Renal cortical epithelial cell (primary cell): ENCODE measurements around the gene PLXNA2. TPM values are rescaled to one million over a fixed set of nuclear protein-coding genes. Genes with fewer than 3 reads are reported as not detected.

ENCODE experiments used
- DNase-seq: peaks from one replicate; pipeline ENCODE4 v3.0.0-alpha.2; 2011; ENCODE audit warnings: low read depth
- total RNA-seq: library from RNA; depleted of rRNA; stranded (reverse); fragments of >200 nt; gene quantifications from 2 replicates; pipeline ENCODE4 v1.2.3, GENCODE V29; 2014

The PLXNA2 gene
- total RNA-seq, 1 donor from 2014 or later: 5.8 TPM

- no peak for DNase-seq
These were observed 3.4 kb downstream of the PLXNA2 start for GRCh38 chr1:208240662-208241355.

- peak; percentile 69 for DNase-seq
These were observed 4.5 kb downstream of the PLXNA2 start for GRCh38 chr1:208239473-208240381.

DNA sequence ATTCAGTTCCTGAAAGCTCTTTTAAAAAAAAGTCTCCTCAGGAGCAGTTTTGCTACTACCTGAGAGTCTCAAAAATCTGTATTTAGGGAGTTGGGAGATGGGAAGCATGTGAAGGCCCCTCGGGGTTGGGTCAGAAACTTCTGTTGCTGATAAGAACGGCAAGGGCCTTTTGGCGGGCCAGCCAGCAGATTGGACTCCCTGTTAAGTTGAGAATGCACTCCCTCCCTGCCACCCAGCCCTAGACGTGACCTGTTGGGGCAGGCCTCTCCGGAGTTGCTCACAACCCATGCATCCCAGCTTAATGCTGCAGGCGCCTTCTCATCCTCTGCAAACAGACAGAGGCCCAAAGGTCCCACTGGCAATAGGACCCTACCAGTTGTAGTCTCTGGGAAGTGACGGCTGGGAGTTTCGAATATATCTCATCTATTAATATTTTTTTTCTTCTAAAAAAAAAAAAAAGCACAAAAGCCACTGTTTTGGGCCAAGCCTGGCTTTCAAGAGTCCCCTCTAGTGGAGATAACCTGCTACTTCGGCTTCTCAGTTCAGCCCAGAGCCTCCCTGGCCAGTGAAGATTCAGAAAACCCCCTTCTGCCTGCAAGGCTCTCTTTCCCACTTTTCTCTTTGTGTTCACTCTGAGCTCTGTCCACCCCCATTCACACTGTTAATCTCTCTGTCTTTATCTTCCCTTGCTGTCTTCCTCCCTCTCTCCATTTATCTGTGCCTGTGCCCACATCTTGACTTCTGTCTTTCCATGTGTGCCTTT, 5.3 kb downstream of the PLXNA2 start:
- no peak for DNase-seq

- peak; percentile 27 for DNase-seq
These were observed 6.9 kb downstream of the PLXNA2 start for GRCh38 chr1:208237241-208237640.

DNA sequence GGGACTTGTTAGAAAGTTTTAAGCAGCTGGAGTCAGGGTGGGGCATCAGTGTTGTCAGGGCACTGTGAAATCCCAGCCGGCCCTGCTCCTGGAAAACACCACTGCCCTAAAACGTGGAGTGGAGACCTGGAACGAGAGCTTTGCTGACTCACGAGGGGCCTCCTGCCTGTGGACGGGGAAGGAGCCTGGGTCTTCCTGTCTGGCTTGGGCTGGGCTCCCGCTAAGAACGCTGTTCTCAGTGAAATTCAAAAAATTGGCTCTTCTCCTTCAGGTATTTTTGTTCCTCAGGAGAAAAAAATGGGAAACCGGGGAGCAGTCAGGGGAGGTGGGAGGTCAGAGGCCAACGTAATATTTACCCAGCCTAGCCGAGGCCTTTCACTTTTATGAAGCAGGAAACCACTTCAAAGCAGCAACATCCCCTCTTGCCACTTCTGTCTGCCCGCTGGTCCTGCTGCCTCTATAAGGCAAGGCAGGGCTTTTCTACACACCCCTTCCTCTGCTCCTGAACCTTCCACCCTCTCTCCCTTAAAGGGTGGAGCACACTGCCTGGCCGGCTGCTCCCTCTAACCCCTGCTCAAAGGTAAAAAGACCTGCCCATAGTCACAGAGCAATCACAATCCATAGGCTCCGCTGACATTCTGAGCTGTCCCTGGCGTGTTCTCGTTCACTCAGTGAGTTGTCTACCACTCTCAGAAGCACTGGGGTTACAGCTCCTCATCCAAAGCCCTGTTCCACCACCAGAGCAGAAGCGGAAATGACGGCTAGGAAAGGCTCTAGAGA, 8.0 kb downstream of the PLXNA2 start:
- DNase-seq: peak; percentile 74

DNA sequence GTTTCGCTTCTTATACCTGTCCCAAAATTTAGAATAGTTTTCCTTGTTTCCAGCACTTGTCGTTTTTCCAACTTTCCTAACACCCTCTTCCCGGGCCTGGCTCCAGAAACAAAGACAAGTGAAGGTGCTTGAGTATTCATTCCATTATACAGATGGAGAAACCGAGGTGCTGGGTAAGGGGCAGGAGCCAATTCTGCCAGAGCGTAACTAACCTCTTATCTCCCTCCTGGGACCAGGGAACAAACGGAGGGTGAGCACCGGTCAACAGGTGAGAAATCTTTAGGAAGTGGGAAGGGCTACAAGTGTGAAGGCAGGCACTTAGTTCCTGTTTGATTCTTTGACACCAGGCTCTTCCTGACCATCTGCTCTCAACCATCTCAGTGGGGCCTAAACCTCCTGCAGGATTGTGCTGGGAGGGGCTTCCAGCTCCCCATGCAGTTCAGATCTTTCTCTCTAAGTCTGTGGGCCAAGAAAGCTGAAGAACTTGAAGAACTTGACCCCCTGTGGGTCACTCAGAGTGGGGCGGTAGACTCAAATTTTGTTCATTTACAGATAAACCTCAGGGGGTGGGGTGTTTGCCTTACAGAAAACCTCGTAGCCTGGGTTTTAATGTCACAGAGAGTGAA, 8.7 kb downstream of the PLXNA2 start:
- DNase-seq: no peak

DNA sequence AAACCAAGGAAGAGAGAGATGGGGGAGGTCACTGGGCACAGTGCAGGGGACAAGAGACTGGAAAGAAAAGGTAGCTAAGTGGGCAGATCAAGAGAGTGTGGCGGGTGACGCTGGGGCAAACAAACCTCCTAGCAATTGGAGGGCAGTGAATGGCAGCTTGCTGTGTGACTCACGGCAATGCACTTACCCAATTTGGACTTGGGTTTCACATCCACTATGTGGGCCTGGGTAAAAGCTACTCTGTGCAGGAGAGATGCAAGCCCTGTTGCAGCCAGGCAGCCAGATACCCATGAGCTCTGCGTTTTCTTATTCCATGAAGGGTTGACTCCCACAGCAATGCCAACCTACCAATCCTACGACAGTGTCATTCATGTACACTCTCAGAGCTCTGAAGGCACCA, 9.5 kb downstream of the PLXNA2 start:
- DNase-seq: no peak

GRCh38 chr1:208233978-208234377, 10.2 kb downstream of the PLXNA2 start:
- no peak for DNase-seq

DNA sequence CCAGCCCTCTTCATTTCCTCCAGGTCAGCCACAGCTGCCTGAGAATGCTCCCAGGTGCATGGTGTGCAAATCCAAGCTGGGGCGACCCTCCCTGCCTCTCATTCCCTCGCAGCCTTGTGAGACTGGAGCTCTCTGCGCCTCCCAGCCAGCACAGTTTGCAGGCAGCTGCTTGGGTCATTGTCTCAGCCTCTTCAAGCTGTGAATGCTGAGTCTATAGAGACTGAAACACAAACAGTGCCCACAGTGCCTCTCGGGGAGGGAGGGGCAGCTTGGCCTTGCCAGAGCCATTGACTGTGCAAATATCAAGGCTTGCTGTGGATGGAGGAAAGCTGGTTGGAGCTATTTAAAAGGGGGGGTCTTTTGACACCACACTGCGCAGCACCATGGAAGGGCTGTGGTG, 10.6 kb downstream of the PLXNA2 start:
- DNase-seq: no peak

DNA sequence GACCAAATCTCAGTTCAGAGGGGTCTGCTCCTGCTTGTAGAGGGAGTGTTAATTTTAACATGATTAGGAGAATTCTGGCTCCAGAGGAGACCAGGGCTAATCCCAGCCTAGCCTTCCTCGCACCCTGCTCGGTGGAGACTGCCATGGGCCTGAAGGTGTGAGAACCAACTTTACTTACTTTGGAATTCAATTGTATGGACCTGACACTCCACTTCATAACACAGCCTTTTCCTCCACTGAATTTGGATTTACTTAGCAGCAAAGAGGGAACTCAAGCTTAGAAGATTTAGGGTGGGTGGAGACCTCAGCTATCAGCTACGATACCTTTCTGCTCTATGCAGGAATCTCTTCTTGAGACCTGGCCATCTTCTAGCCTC, 11.5 kb downstream of the PLXNA2 start:
- DNase-seq: no peak

DNA sequence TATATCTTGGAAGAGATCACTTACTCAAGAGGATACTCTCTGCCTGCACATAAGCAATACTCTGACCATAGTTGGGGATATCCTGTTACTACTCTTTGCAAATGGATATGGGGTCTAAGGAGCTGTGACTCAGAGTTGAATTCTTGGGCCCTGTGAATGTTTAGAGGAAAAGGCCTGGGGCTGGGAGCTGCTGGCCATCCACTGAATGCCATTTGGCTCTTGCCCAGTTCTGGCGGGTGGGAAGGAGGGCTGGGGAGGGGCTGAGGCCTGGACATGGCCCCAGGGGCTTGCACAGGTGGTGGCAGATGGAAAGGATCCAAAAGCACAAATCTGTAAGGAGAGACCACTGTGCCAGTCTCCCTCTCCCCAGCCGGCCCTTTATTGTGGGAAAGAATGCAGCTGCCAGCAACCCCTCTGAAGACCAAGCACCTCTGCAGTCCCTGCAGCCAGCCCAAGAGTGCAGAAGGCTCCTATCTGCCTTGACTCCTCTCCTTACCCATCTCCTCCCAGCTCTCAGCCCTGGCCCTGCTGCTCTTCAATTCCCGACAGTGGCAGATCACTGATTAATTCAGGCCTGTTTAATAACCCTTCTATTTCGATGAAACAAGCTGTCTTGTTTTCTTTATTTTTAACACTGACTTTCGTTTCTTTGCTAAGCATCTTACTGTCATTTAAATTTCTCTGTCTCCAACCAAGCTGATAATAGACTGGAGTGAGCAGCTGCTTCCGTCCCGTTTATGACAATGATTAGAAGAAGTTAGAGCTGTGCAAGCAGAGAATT, 12.1 kb downstream of the PLXNA2 start:
- DNase-seq: peak; percentile 85

DNA sequence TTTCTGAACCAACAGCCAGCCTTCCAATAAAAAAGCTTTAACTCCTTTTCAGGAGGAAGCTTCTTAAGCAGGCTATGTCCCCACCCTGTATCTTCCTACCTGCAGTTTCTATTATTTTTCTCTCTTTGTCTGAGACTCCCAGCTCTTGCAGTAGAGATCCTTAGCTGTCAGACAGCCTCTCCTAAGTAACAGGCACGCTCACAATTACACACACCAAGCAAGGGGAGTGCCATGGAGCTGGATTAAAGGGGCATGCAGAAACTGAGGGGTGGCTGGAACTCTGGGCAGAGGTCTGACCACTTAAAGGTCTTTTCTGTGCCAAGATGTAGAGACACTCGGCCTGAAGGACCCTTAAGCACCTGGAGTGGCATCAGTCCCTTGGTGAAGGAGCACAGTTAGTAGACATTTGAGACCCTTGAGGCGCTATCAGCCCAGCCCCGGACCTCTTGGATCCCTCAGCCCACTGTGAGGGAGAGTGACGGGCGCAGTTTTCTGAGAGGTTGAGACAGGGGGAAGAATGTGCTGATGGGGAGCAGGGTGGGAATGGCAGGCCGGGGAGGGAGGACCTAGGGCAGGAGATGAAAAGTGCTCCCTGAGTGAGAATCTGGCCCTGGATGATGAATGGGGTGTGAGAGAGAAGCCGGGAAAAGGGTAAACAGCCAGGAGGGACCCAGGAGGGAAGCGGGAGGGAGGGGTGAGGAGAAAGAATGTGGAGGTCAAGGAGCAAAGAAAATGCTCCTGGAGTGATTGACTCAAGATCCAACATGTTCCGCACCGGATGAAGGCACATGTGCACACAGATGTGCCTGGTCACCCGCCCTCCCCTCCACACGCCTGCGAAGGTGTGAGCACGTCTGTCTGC, 13.3 kb downstream of the PLXNA2 start:
- DNase-seq: peak; percentile 72

GRCh38 chr1:208228550-208228949, 15.6 kb downstream of the PLXNA2 start:
- no peak for DNase-seq

- no peak for DNase-seq
These were observed 16.2 kb downstream of the PLXNA2 start for GRCh38 chr1:208228026-208228425.

DNA sequence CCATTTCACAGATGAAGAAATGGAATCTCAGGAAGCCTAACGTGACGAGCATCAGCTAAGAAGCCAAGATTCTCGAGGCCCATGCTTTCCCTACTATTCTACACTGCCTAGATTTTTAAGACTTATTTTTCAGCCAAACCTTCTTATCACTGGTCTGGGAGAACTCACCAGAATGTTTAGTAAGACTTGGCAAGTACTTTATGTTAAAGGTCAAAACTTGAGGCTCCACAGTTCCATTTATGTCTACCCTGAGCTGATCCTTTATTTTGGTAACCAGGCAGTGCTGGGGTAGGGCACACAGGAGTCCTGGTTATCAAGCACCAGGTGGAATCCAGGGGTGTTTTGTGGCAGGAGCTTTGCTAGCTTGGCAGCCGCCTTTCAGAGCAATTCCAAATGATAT, 16.8 kb downstream of the PLXNA2 start:
- no peak for DNase-seq

- DNase-seq: no peak
These were observed 17.9 kb downstream of the PLXNA2 start for GRCh38 chr1:208225954-208226937.

DNA sequence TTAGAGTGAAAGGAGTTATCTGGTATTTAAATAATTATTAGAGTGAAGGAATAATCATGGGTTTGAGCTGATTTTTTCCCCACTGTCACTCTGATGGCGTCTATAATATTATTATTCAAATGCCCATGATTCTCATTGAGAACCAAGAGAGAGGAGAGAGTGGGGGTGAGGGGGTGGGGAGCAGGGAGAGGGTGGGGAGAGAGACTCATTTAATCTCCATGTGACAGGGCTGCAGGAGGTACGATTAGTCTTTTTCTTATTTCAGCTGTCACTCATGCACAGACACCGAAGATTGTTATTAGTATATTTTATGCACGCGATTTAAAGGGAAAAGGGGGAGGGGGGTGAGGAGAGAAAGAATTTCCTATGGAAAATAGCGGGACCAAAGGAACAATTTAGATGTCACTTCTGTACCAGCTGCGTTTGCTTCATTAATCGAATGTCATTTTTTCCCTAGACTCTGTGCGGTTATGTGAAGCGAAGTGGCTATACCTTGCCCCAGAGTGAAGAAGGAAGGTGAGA, 19.9 kb downstream of the PLXNA2 start:
- no peak for DNase-seq

DNA sequence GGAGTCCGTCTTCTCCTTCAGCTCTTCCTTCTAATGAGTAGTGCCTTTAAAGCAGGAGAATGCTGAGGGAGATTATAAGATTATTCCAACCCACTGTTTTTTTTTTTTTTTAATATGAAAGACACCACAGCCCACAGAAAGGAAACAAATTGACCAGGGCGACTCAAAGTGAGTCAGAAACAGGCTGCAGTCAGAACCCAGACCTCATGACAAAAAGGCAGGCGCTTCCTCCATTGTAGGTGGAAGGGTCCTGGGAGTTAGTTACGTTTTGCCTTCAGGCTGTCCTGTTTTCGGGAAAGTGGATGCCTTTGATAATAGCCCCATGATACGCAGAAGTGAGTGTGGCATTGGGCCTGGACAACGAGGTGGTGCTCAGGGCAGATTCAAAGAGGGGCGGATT, 21.0 kb downstream of the PLXNA2 start:
- no peak for DNase-seq
